Activated T-cell treated with anti-CD3 and anti-CD28 coated beads, Interleukin-2, amount 50 U/mL, for 24 hours (primary cell): Measurements from ENCODE around the gene MTRF1L.

ENCODE experiments used
- DNase-seq: peaks from one replicate; pipeline ENCODE4 v3.0.0-alpha.2; 2020
- H3K27ac Mint-ChIP-seq: 2 replicates; pipeline ENCODE4 v1.8.0; 2020; ENCODE audit warnings: mild to moderate bottlenecking, mixed read lengths
- H3K27me3 Mint-ChIP-seq: 2 replicates; pipeline ENCODE4 v1.8.0; 2020; ENCODE audit warnings: mixed read lengths
- H3K36me3 Mint-ChIP-seq: 2 replicates; pipeline ENCODE4 v1.8.0; 2020; ENCODE audit warnings: low read depth, mixed read lengths
- H3K4me1 Mint-ChIP-seq: 2 replicates; pipeline ENCODE4 v1.8.0; 2020; ENCODE audit warnings: low read depth, mixed read lengths
- H3K4me3 Mint-ChIP-seq: 2 replicates; pipeline ENCODE4 v1.8.0; 2020; ENCODE audit warnings: mild to moderate bottlenecking, moderate library complexity, mixed read lengths
- H3K9me3 Mint-ChIP-seq: 2 replicates; pipeline ENCODE4 v1.8.0; 2020; ENCODE audit warnings: mixed read lengths

MTRF1L gene

GRCh38 chr6:152984513-152984872 lies 18.0 kb downstream of the MTRF1L start:
- Mint-ChIP-seq H3K27ac (peak overlapping the region; percentile 100), H3K4me3 (peak overlapping the region; percentile 96), H3K4me1 (peaks cover 34% of the 10 kb centered on the region), H3K27me3 (no peaks in the 10 kb centered on the region), H3K36me3 (peaks cover 59% of the 10 kb centered on the region), H3K9me3 (no peaks in the 10 kb centered on the region)
- DNase-seq, result no peak

GRCh38 chr6:152983637-152984512 lies 18.6 kb downstream of the MTRF1L start:
- peaks cover 64% of the 10 kb centered on the region for H3K36me3 Mint-ChIP-seq
- peak overlapping the region; percentile 96 for H3K4me3 Mint-ChIP-seq
- no peaks in the 10 kb centered on the region for H3K27me3 Mint-ChIP-seq
- H3K27ac Mint-ChIP-seq, result peak overlapping the region; percentile 100
- no peaks in the 10 kb centered on the region for H3K9me3 Mint-ChIP-seq
- DNase-seq, result peak; percentile 82
- H3K4me1 Mint-ChIP-seq, result peaks cover 37% of the 10 kb centered on the region

- H3K27ac Mint-ChIP-seq, result peak within 1 kb of the TSS; percentile 100
- H3K9me3 Mint-ChIP-seq, result no peaks in the 10 kb centered on the region
- peak; percentile 98 for DNase-seq
- peaks cover 40% of the 10 kb centered on the region for H3K4me1 Mint-ChIP-seq
- H3K4me3 Mint-ChIP-seq, result peak within 1 kb of the TSS; percentile 96
- H3K27me3 Mint-ChIP-seq, result no peaks in the 10 kb centered on the region
- peaks cover 71% of the 10 kb centered on the region for H3K36me3 Mint-ChIP-seq
These were observed 19.4 kb downstream of the MTRF1L start, which contains the start of gene FBXO5 for GRCh38 chr6:152982904-152983636. Gene FBXO5, minus strand, starts transcription at chr6:152983041. Its CDS starts 82 bp downstream, at chr6:152982959.

- H3K9me3 Mint-ChIP-seq, result no peaks in the 10 kb centered on the region
- H3K27me3 Mint-ChIP-seq, result no peaks in the 10 kb centered on the region
- H3K4me1 Mint-ChIP-seq, result peaks cover 45% of the 10 kb centered on the region
- H3K4me3 Mint-ChIP-seq, result peak overlapping the region; percentile 96
- H3K36me3 Mint-ChIP-seq, result peaks cover 78% of the 10 kb centered on the region
- peak overlapping the region; percentile 100 for H3K27ac Mint-ChIP-seq
- DNase-seq, result peak; percentile 33
These were observed 20.3 kb downstream of the MTRF1L start for GRCh38 chr6:152981989-152982903.

GRCh38 chr6:152981219-152981618 lies 21.3 kb downstream of the MTRF1L start:
- H3K27me3 Mint-ChIP-seq, result no peaks in the 10 kb centered on the region
- H3K4me3 Mint-ChIP-seq, result peak overlapping the region; percentile 96
- DNase-seq, result no peak
- H3K27ac Mint-ChIP-seq, result peak overlapping the region; percentile 51
- peaks cover 80% of the 10 kb centered on the region for H3K36me3 Mint-ChIP-seq
- H3K9me3 Mint-ChIP-seq, result no peaks in the 10 kb centered on the region
- H3K4me1 Mint-ChIP-seq, result peaks cover 48% of the 10 kb centered on the region

GRCh38 chr6:152980656-152981055 lies 21.9 kb downstream of the MTRF1L start:
- DNase-seq, result no peak
- peak overlapping the region; percentile 96 for H3K4me3 Mint-ChIP-seq
- peak overlapping the region; percentile 51 for H3K27ac Mint-ChIP-seq
- H3K36me3 Mint-ChIP-seq, result peaks cover 79% of the 10 kb centered on the region
- H3K9me3 Mint-ChIP-seq, result no peaks in the 10 kb centered on the region
- H3K27me3 Mint-ChIP-seq, result no peaks in the 10 kb centered on the region
- H3K4me1 Mint-ChIP-seq, result peaks cover 48% of the 10 kb centered on the region

DNA sequence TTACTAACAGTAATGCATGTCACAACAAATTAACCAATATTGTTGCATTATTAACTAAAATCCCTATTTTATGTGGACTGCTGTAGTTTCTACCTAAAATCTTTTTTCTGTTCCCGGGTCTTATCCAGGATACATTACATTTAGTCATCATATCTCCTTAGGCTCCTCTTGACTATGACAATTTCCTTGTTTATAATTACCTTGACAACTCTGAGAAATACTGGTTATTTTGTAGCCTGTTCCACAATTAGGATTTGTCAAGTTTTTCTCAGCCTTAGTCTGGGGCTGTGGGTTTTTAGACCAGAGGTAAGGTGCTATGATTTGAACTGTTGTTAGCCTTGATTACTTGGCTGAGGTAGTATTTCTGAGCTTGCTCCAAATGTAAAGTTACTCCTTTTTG lies 23.4 kb downstream of the MTRF1L start:
- H3K4me1 Mint-ChIP-seq, result peaks cover 52% of the 10 kb centered on the region
- H3K4me3 Mint-ChIP-seq, result no peak overlapping the region
- no peaks in the 10 kb centered on the region for H3K9me3 Mint-ChIP-seq

GRCh38 chr6:152978058-152978457 lies 24.5 kb downstream of the MTRF1L start:
- peaks cover 59% of the 10 kb centered on the region for H3K4me1 Mint-ChIP-seq
- H3K4me3 Mint-ChIP-seq, result no peak overlapping the region
- no peaks in the 10 kb centered on the region for H3K9me3 Mint-ChIP-seq
- no peaks in the 10 kb centered on the region for H3K27me3 Mint-ChIP-seq
- no peak overlapping the region for H3K27ac Mint-ChIP-seq
- no peak for DNase-seq
- peaks cover 86% of the 10 kb centered on the region for H3K36me3 Mint-ChIP-seq

More for the DNA sequence above, 23.4 kb downstream of the MTRF1L start:
- no peak for DNase-seq
- Mint-ChIP-seq H3K27me3 (no peaks in the 10 kb centered on the region), H3K36me3 (peaks cover 85% of the 10 kb centered on the region), H3K27ac (no peak overlapping the region)

- peaks cover 61% of the 10 kb centered on the region for H3K4me1 Mint-ChIP-seq
- H3K4me3 Mint-ChIP-seq, result no peak overlapping the region
- H3K27ac Mint-ChIP-seq, result no peak overlapping the region
- no peak for DNase-seq
- no peaks in the 10 kb centered on the region for H3K27me3 Mint-ChIP-seq
- H3K9me3 Mint-ChIP-seq, result no peaks in the 10 kb centered on the region
- H3K36me3 Mint-ChIP-seq, result peaks cover 91% of the 10 kb centered on the region
These were observed 25.0 kb downstream of the MTRF1L start for GRCh38 chr6:152977556-152977955.

- no peaks in the 10 kb centered on the region for H3K27me3 Mint-ChIP-seq
- DNase-seq, result no peak
- no peak overlapping the region for H3K27ac Mint-ChIP-seq
- H3K4me3 Mint-ChIP-seq, result no peak overlapping the region
- no peaks in the 10 kb centered on the region for H3K9me3 Mint-ChIP-seq
- H3K36me3 Mint-ChIP-seq, result peaks cover 94% of the 10 kb centered on the region
- H3K4me1 Mint-ChIP-seq, result peaks cover 61% of the 10 kb centered on the region
These were observed 25.8 kb downstream of the MTRF1L start for GRCh38 chr6:152976749-152977148.

DNA sequence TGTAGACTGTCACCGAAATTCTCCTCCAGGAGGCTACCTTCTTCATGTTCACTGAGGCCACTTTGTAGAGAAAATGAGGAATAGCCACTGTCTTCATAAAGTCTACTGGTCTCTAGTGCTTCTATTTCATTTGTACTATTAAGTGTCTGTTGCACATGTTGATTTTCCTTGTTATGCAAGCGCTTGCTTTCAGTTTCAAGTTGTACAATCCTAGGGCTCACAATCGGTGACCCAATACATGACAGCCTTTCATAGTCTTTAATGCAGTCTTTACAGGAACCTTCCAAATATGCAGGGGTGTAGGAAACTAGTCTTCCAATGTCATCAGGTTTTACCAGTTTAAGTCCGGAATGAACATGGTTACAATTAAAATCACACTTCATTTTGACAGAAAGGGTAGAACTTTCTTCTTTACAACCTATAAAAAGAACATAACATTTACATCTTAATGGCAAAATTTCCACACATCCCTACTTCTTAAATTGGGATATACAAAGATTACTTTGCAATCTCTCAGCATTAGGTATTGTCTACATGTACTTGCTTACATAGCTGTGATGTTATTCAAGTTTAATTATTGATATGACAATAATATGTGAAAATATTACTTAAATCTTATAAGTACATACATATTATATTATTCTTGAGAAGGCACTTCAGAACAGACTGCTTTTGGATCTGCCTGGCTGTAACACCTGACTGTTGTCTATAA lies 27.1 kb downstream of the MTRF1L start:
- H3K36me3 Mint-ChIP-seq, result peaks cover 94% of the 10 kb centered on the region
- H3K4me1 Mint-ChIP-seq, result peaks cover 52% of the 10 kb centered on the region

GRCh38 chr6:152973916-152974315 lies 28.6 kb downstream of the MTRF1L start:
- Mint-ChIP-seq H3K9me3 (peaks cover 4% of the 10 kb centered on the region), H3K27ac (no peak overlapping the region), H3K4me3 (no peak overlapping the region), H3K27me3 (no peaks in the 10 kb centered on the region), H3K36me3 (peaks cover 95% of the 10 kb centered on the region), H3K4me1 (peaks cover 42% of the 10 kb centered on the region)
- no peak for DNase-seq

More for the DNA sequence above, 27.1 kb downstream of the MTRF1L start:
- Mint-ChIP-seq H3K9me3 (peaks cover 4% of the 10 kb centered on the region), H3K27ac (no peak overlapping the region), H3K27me3 (no peaks in the 10 kb centered on the region), H3K4me3 (peak overlapping the region; percentile 1)
- DNase-seq, result no peak

DNA sequence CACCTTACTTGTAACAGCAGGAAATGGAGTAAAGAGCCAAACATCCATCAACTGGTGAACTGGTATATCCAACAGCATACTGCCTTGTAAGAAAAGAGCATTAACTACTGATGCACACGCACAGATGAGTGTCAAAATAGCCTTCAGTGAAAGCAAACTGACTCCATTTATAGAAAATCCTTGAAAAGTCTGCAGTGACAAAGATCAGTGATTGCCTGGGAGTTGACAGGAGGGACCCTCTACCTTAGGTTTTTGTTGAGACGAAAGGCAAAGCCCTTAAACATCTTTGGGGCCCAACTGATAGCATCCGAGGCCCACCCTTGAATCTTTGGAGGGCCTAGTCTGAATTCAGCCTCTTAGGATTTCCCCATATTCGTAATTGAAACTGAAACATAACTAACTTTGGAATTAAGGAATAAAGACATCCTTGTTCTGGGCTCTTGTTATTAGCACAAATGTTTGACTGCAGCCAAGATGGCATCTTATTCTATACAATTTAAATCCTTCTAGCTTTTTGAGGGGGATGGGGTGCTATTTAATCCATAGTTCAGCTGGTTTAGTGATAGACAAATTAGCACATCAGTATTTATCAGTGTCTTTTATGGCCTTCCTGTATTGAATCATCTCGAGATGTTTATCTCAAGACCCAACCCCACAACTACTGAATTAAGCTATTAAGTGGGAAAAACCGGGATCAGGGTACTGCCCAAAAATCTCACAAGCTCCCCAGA lies 32.7 kb downstream of the MTRF1L start:
- DNase-seq, result no peak
- H3K9me3 Mint-ChIP-seq, result peaks cover 18% of the 10 kb centered on the region
- no peak overlapping the region for H3K27ac Mint-ChIP-seq
- peaks cover 14% of the 10 kb centered on the region for H3K4me1 Mint-ChIP-seq
- H3K4me3 Mint-ChIP-seq, result no peak overlapping the region
- peaks cover 64% of the 10 kb centered on the region for H3K36me3 Mint-ChIP-seq
- no peaks in the 10 kb centered on the region for H3K27me3 Mint-ChIP-seq
